ENCODE results near the gene RBM6. TPM values are rescaled to one million over a fixed set of nuclear protein-coding genes. Genes with fewer than 3 reads are reported as not detected.
"Not testable (repeated sequence)": the region's sequence is repeated elsewhere in the genome, so short reads cannot be mapped to it uniquely, and the experiment has no call there.

RBM6 gene
- total and polyA plus RNA-seq, 2 experiments from 2014 or later: 31.8 to 53.7 TPM

- WGBS, 2 experiments (ENCODE audit: low coverage in 1 of 2, low lambda C conversion rate in 2 of 2, missing lambda C conversion rate in 2 of 2): 4 to 6% methylated on average over 1 of the region's 1 CpG
- Histone ChIP-seq H3K4me3 (no peak overlapping the region), H4K20me1 (ENCODE audit: insufficient read depth) (peaks cover 4% of the 10 kb centered on the region; the same call in 1 of the 2 replicates), H2AFZ (no peak overlapping the region), H3K27ac (peak overlapping the region; percentile 3; the same call in 1 of the 2 replicates), H3K4me2 (ENCODE audit: unreplicated experiment) (no peak overlapping the region), H3K36me3 (ENCODE audit: low read depth) (0 out of 2 replicates have a peak, but pooled peaks cover 7% of the 10 kb centered on the region), H3K27me3 (replicated peaks; ENCODE audit: insufficient read depth) (no peaks in the 10 kb centered on the region), H3K9me2 (ENCODE audit: insufficient read depth) (no peaks in the 10 kb centered on the region), H3K9ac (no peak overlapping the region), H3K4me1 (ENCODE audit: insufficient read depth) (peaks cover 12% of the 10 kb centered on the region), H3F3A (ENCODE audit: insufficient read depth) (no peaks in the 10 kb centered on the region), H3K79me2 (ENCODE audit: insufficient read depth) (peaks cover 54% of the 10 kb centered on the region; the same call in 1 of the 2 replicates), H3K9me3 (ENCODE audit: low read depth) (no peaks in the 10 kb centered on the region)
- TF ChIP-seq EZH2phosphoT487 (IDR thresholded peaks at IDR 0.05; ENCODE audit: insufficient read depth, low read depth) (no peak), EZH2 (IDR thresholded peaks at IDR 0.05; ENCODE audit: insufficient read depth, poor library complexity, severe bottlenecking) (no peak)
- DNase-seq: peak; percentile 45
- in situ Hi-C loops (cut with MboI): no loop called here
These were observed 88.4 kb downstream of the RBM6 start for GRCh38 chr3:50028346-50028745.

DNA sequence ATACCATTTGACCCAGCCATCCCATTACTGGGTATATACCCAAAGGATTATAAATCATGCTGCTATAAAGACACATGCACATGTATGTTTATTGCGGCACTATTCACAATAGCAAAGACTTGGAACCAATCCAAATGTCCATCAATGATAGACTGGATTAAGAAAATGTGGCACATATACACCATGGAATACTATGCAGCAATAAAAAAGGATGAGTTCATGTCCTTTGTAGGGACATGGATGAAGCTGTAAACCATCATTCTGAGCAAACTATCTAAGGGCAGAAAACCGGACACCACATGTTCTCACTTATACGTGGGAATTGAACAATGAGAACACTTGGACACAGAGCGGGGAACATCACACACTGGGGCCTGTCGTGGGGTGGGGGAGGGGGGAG lies 91.3 kb downstream of the RBM6 start:
- H3K4me3 ChIP-seq; H2AFZ ChIP-seq; H3K9ac ChIP-seq; H3K9me2 ChIP-seq (ENCODE audit: insufficient read depth); in situ Hi-C loops (cut with MboI); H3K4me2 ChIP-seq (ENCODE audit: unreplicated experiment); H3K27ac ChIP-seq; H3K9me3 ChIP-seq (ENCODE audit: low read depth); DNase-seq; H3K36me3 ChIP-seq (ENCODE audit: low read depth); H3K27me3 ChIP-seq (replicated peaks; ENCODE audit: insufficient read depth); H3F3A ChIP-seq (ENCODE audit: insufficient read depth); H4K20me1 ChIP-seq (ENCODE audit: insufficient read depth): not testable (repeated sequence)
- Histone ChIP-seq H3K4me1 (ENCODE audit: insufficient read depth) (peaks cover 12% of the 10 kb centered on the region), H3K79me2 (ENCODE audit: insufficient read depth) (peaks cover 39% of the 10 kb centered on the region; the same call in 1 of the 2 replicates)
- WGBS, 2 experiments (ENCODE audit: low coverage in 1 of 2, low lambda C conversion rate in 2 of 2, missing lambda C conversion rate in 2 of 2): 94 to 100% methylated on average over 5 of the region's 5 CpGs

- no peaks in the 10 kb centered on the region for H3K9me2 ChIP-seq (ENCODE audit: insufficient read depth)
- H3K4me3 ChIP-seq: no peak overlapping the region
- peaks cover 6% of the 10 kb centered on the region; the same call in 1 of the 2 replicates for H3F3A ChIP-seq (ENCODE audit: insufficient read depth)
- no peaks in the 10 kb centered on the region for H3K9me3 ChIP-seq (ENCODE audit: low read depth)
- no peak overlapping the region for H3K27ac ChIP-seq
- H3K9ac ChIP-seq: no peak overlapping the region
- no peak for TF ChIP-seq EZH2 (IDR thresholded peaks at IDR 0.05; ENCODE audit: insufficient read depth, poor library complexity, severe bottlenecking)
- no peak for TF ChIP-seq EZH2phosphoT487 (IDR thresholded peaks at IDR 0.05; ENCODE audit: insufficient read depth, low read depth)
- H3K36me3 ChIP-seq (ENCODE audit: low read depth): no peaks in the 10 kb centered on the region
- peaks cover 25% of the 10 kb centered on the region for H3K79me2 ChIP-seq (ENCODE audit: insufficient read depth)
- H3K4me1 ChIP-seq (ENCODE audit: insufficient read depth): peaks cover 6% of the 10 kb centered on the region
- in situ Hi-C loops (cut with MboI): no loop called here
- DNase-seq: no peak
- no peak overlapping the region for H2AFZ ChIP-seq
- H4K20me1 ChIP-seq (ENCODE audit: insufficient read depth): no peaks in the 10 kb centered on the region
- H3K27me3 ChIP-seq (replicated peaks; ENCODE audit: insufficient read depth): no peaks in the 10 kb centered on the region
- H3K4me2 ChIP-seq (ENCODE audit: unreplicated experiment): no peak overlapping the region
- WGBS, 2 experiments (ENCODE audit: low coverage in 1 of 2, low lambda C conversion rate in 2 of 2, missing lambda C conversion rate in 2 of 2): 98 to 100% methylated on average over 1 of the region's 1 CpG
These were observed 105.0 kb downstream of the RBM6 start for GRCh38 chr3:50044976-50045375.

DNA sequence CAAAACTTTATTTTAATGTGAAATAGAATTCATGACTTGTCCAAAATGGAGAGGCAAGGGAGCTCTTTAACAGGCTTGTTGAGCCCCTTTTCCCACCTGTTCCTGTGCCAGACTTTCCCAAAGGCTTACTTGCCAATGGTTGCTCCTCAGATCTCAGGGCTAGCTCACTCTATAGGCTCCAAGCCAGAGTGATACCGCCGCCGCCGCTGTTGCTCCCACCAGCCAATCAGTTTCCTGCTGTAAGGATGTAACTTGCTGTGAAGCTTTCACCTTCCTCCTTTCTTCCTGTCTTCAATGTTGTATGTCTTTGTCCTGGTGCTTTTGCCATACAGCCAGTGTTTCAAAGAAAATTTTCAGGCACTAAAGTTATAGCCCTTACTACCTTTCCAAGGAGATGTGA lies 107.5 kb downstream of the RBM6 start:
- no peaks in the 10 kb centered on the region for H3K27me3 ChIP-seq (replicated peaks; ENCODE audit: insufficient read depth)
- WGBS, 2 experiments (ENCODE audit: low coverage in 1 of 2, low lambda C conversion rate in 2 of 2, missing lambda C conversion rate in 2 of 2): 98% methylated on average over 4 of the region's 4 CpGs

DNA sequence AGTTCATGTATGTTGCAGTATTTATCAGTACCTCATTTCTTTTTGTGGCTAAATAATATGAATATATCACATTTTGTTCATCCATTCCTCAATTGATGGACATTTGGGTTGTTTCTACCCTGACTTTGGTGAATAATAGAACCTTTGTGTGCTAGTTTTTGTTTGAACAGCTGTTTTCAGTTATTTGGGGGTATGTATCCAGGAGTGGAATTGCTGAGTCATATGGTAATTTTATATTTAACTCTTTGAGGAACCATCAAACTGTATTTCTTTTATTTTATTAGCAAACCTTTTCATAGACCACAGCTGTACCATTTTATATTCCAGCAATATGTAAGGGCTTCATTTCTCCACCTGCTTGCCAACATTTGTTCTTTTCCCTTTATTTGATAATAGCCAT lies 110.4 kb downstream of the RBM6 start:
- in situ Hi-C loops (cut with MboI): no loop called here
- peak; percentile 82 for DNase-seq

More for the DNA sequence above, 107.5 kb downstream of the RBM6 start:
- no peak overlapping the region for H3K4me2 ChIP-seq (ENCODE audit: unreplicated experiment)
- no peak overlapping the region for H3K9ac ChIP-seq
- peaks cover 9% of the 10 kb centered on the region; the same call in 1 of the 2 replicates for H3F3A ChIP-seq (ENCODE audit: insufficient read depth)
- H4K20me1 ChIP-seq (ENCODE audit: insufficient read depth): no peaks in the 10 kb centered on the region
- no peaks in the 10 kb centered on the region for H3K9me3 ChIP-seq (ENCODE audit: low read depth)
- H3K4me1 ChIP-seq (ENCODE audit: insufficient read depth): peaks cover 15% of the 10 kb centered on the region
- DNase-seq: no peak
- H3K4me3 ChIP-seq: no peak overlapping the region
- peaks cover 18% of the 10 kb centered on the region for H3K79me2 ChIP-seq (ENCODE audit: insufficient read depth)
- no peak overlapping the region for H2AFZ ChIP-seq
- H3K36me3 ChIP-seq (ENCODE audit: low read depth): no peaks in the 10 kb centered on the region
- in situ Hi-C loops (cut with MboI): no loop called here
- TF ChIP-seq EZH2phosphoT487 (IDR thresholded peaks at IDR 0.05; ENCODE audit: insufficient read depth, low read depth): no peak
- TF ChIP-seq EZH2 (IDR thresholded peaks at IDR 0.05; ENCODE audit: insufficient read depth, poor library complexity, severe bottlenecking): no peak
- H3K27ac ChIP-seq: no peak overlapping the region
- no peaks in the 10 kb centered on the region for H3K9me2 ChIP-seq (ENCODE audit: insufficient read depth)

More for the DNA sequence above, 110.4 kb downstream of the RBM6 start:
- H3K4me3 ChIP-seq: no peak overlapping the region
- H3K9me2 ChIP-seq (ENCODE audit: insufficient read depth): no peaks in the 10 kb centered on the region
- no peaks in the 10 kb centered on the region for H3K27me3 ChIP-seq (replicated peaks; ENCODE audit: insufficient read depth)
- no peak for TF ChIP-seq EZH2 (IDR thresholded peaks at IDR 0.05; ENCODE audit: insufficient read depth, poor library complexity, severe bottlenecking)
- TF ChIP-seq EZH2phosphoT487 (IDR thresholded peaks at IDR 0.05; ENCODE audit: insufficient read depth, low read depth): no peak
- H4K20me1 ChIP-seq (ENCODE audit: insufficient read depth): no peaks in the 10 kb centered on the region
- H3K27ac ChIP-seq: peak overlapping the region; percentile 52
- no peaks in the 10 kb centered on the region for H3K36me3 ChIP-seq (ENCODE audit: low read depth)
- no peaks in the 10 kb centered on the region for H3K9me3 ChIP-seq (ENCODE audit: low read depth)
- H3K79me2 ChIP-seq (ENCODE audit: insufficient read depth): peaks cover under 1% of the 10 kb centered on the region; the same call in 1 of the 2 replicates
- peak overlapping the region; percentile 29 for H3K4me2 ChIP-seq (ENCODE audit: unreplicated experiment)
- no peak overlapping the region for H2AFZ ChIP-seq
- no peak overlapping the region for H3K9ac ChIP-seq
- peaks cover 9% of the 10 kb centered on the region; the same call in 1 of the 2 replicates for H3F3A ChIP-seq (ENCODE audit: insufficient read depth)
- H3K4me1 ChIP-seq (ENCODE audit: insufficient read depth): peaks cover 15% of the 10 kb centered on the region

All from GM23248 (cell line).